GM12878 (cell line): ENCODE data around the gene CCDC170. TPM values are rescaled to one million over a fixed set of nuclear protein-coding genes. Genes with fewer than 3 reads are reported as not detected.

ENCODE experiments used
- ATAC-seq: fragments of 200-7000 bp; cut with Tn5 transposase; 3 replicates; pipeline ENCODE4 v1.9.1; 2020; ENCODE audit warnings: mild to moderate bottlenecking, moderate library complexity
- BruUV-seq: library from RNA; stranded (reverse); fragments of 400-500 nt; replicated peaks from 2 replicates; lab custom pipeline; 2021; lab: Mats Ljungman, UMichigan
- CTCF ChIA-PET: fragments of 300-600 bp; sonication (Branson Sonifier 250); formaldehyde crosslinking; extraction: SDS; loops from one replicate; lab custom pipeline; 2021; ENCODE audit warnings: inconsistent platforms; lab: Yijun Ruan, JAX
- POLR2A ChIA-PET: fragments of 350-600 bp; formaldehyde crosslinking; extraction: SDS; loops from one replicate; lab custom pipeline; 2021; ENCODE audit warnings: inconsistent platforms; lab: Charles Lee
- RAD21 ChIA-PET: fragments of 300-600 bp; sonication (Branson Sonifier 250); formaldehyde crosslinking; loops from one replicate; lab custom pipeline; 2023; ENCODE audit warnings: antibody characterized with exemption; ENCODE audit not compliant: unreplicated experiment; lab: Charles Lee
- SMC1A ChIA-PET: fragments of 300-600 bp; sonication (Branson Sonifier 250); formaldehyde crosslinking; loops from one replicate; lab custom pipeline; 2023; ENCODE audit not compliant: unreplicated experiment, uncharacterized antibody; lab: Charles Lee
- DNase-seq: peaks from one replicate; pipeline ENCODE4 v3.0.0-alpha.2; 2011; ENCODE audit warnings: low read depth, low spot score
- FAIRE-seq: peaks from 3 replicates; lab custom pipeline; 2011; peaks lifted over from hg19 to GRCh38; lab: Jason Lieb, UNC
- H2AFZ ChIP-seq: 2 replicates; pipeline ENCODE4 v1.6.0; 2011; ENCODE audit warnings: low read depth, low read length, control low read depth; ENCODE audit not compliant: control insufficient read depth
- H3K27ac ChIP-seq: 2 replicates; pipeline ENCODE4 v1.5.1; 2011; ENCODE audit warnings: control low read depth; ENCODE audit not compliant: control insufficient read depth, insufficient read depth
- H3K27me3 ChIP-seq, 2 experiments: replicated peaks in 1 of 2; 2 replicates each; pipeline versions ENCODE4 v1.6.0 to v1.6.1; 2011; ENCODE audit warnings: low read length in 1 of 2; ENCODE audit not compliant: control insufficient read depth in 2 of 2, insufficient read depth in 2 of 2
- H3K36me3 ChIP-seq, 2 experiments: 2 replicates each; pipeline ENCODE4 v1.5.1; 2011; ENCODE audit warnings: low read length in 1 of 2; ENCODE audit not compliant: control insufficient read depth in 2 of 2, insufficient read depth in 2 of 2
- H3K4me1 ChIP-seq: 2 replicates; pipeline ENCODE4 v1.6.1; 2011; ENCODE audit warnings: mild to moderate bottlenecking, low read length, moderate library complexity, mixed read lengths; ENCODE audit not compliant: control insufficient read depth, insufficient read depth
- H3K4me2 ChIP-seq: 2 replicates; pipeline ENCODE4 v1.6.0; 2011; ENCODE audit warnings: control low read depth; ENCODE audit not compliant: control insufficient read depth, insufficient read depth
- H3K4me3 ChIP-seq: fragments of 200-600 bp; sonication (generic); 2 replicates; pipeline ENCODE4 v1.5.1; 2016
- H3K79me2 ChIP-seq: 2 replicates; pipeline ENCODE4 v1.6.0; 2011; ENCODE audit warnings: low read length; ENCODE audit not compliant: control insufficient read depth, insufficient read depth
- H3K9ac ChIP-seq: 2 replicates; pipeline ENCODE4 v1.8.0; 2011; ENCODE audit warnings: low read length, control low read depth, mixed read lengths; ENCODE audit not compliant: control insufficient read depth, insufficient read depth
- H3K9me3 ChIP-seq: replicated peaks from 3 replicates; pipeline ENCODE4 v1.5.1; 2011; ENCODE audit warnings: mild to moderate bottlenecking, low read length; ENCODE audit not compliant: control insufficient read depth, insufficient read depth
- H4K20me1 ChIP-seq: 2 replicates; pipeline ENCODE4 v1.6.0; 2011; ENCODE audit not compliant: control insufficient read depth, insufficient read depth
- BACH1 ChIP-seq: fragments of 450-650 bp; IDR thresholded peaks from 2 replicates; pipeline ENCODE4 v1.6.1; 2017; ENCODE audit warnings: mild to moderate bottlenecking, borderline replicate concordance
- BHLHE40 ChIP-seq, 2 experiments: fragments of 450-650 bp in 1 of 2; IDR thresholded peaks; 2 replicates each; pipeline ENCODE4 v1.6.1; 2011 to 2017; ENCODE audit warnings: low read depth in 2 of 2, borderline replicate concordance in 1 of 2, improper control_type of control experiment in 1 of 2, low read length in 1 of 2, mild to moderate bottlenecking in 1 of 2
- CHD2 ChIP-seq: IDR thresholded peaks from 2 replicates; pipeline ENCODE4 v1.6.1; 2011; ENCODE audit warnings: low read depth, low read length, improper control_type of control experiment, borderline replicate concordance
- E2F8 ChIP-seq: fragments of 450-650 bp; IDR thresholded peaks from 2 replicates; pipeline ENCODE4 v1.6.1; 2018; ENCODE audit warnings: mild to moderate bottlenecking, low read depth, moderate library complexity; ENCODE audit not compliant: partially characterized antibody
- HCFC1 ChIP-seq: fragments of 150-350 bp; IDR thresholded peaks from 2 replicates; pipeline ENCODE4 v1.6.1; 2014; ENCODE audit warnings: low read length
- KDM1A ChIP-seq: fragments of 200-600 bp; sonication (generic); IDR thresholded peaks from 2 replicates; pipeline ENCODE4 v1.6.1; 2016; ENCODE audit warnings: borderline replicate concordance
- MYB ChIP-seq: fragments of 150-350 bp; IDR thresholded peaks from 2 replicates; pipeline ENCODE4 v1.6.1; 2014; ENCODE audit warnings: mild to moderate bottlenecking, low read depth, low read length, borderline replicate concordance
- NKRF ChIP-seq: fragments of 450-650 bp; conservative IDR thresholded peaks from 2 replicates; pipeline ENCODE4 v1.6.1; 2017; ENCODE audit warnings: mild to moderate bottlenecking, moderate library complexity
- RBBP5 ChIP-seq: fragments of 200-600 bp; sonication (generic); conservative IDR thresholded peaks from 2 replicates; pipeline ENCODE4 v1.6.1; 2016
- SPI1 ChIP-seq: IDR thresholded peaks from 2 replicates; pipeline ENCODE4 v1.6.1; 2011; ENCODE audit warnings: low read depth, mild to moderate bottlenecking, low read length, moderate library complexity, borderline replicate concordance; ENCODE audit not compliant: insufficient read depth
- SREBF2 ChIP-seq: IDR thresholded peaks from 2 replicates; pipeline ENCODE4 v1.6.1; 2012; ENCODE audit warnings: mild to moderate bottlenecking, low read length
- SUZ12 ChIP-seq: fragments of 200-600 bp; sonication (generic); IDR thresholded peaks from one replicate; pipeline ENCODE4 v1.6.1; 2018; ENCODE audit warnings: antibody characterized with exemption, mild to moderate bottlenecking; ENCODE audit not compliant: unreplicated experiment
- ZBTB4 ChIP-seq: fragments of 450-650 bp; formaldehyde crosslinking; IDR thresholded peaks from 2 replicates; pipeline ENCODE4 v1.4.0; 2022; ENCODE audit warnings: mild to moderate bottlenecking, moderate library complexity
- ZNF207 ChIP-seq: fragments of 450-650 bp; IDR thresholded peaks from 2 replicates; pipeline ENCODE4 v1.6.1; 2014; ENCODE audit warnings: antibody characterized with exemption, mild to moderate bottlenecking, borderline replicate concordance
- ZNF217 ChIP-seq: fragments of 450-650 bp; IDR thresholded peaks from 2 replicates; pipeline ENCODE4 v1.6.1; 2017; ENCODE audit warnings: antibody characterized with exemption, mild to moderate bottlenecking
- ZNF384 ChIP-seq: IDR thresholded peaks from 2 replicates; pipeline ENCODE4 v1.6.1; 2012; ENCODE audit warnings: low read depth, mild to moderate bottlenecking, low read length, improper control_type of control experiment, borderline replicate concordance
- whole genome bisulfite sequencing: methylation state at CpG from one replicate; pipeline ENCODE4 v1.1.6; 2016; ENCODE audit warnings: low lambda C conversion rate; ENCODE audit not compliant: insufficient replicate concordance, insufficient coverage; ENCODE audit errors: missing lambda C conversion rate; 5-methylcytosine and 5-hydroxymethylcytosine counted together
- in situ Hi-C: fragments of 300-500 bp; cut with MboI; formaldehyde crosslinking; loops from 9 replicates; pipeline ENCODE4 v1.14.3; 2018; ENCODE audit warnings: mixed read lengths
- intact Hi-C: fragments of 100-400 bp; cut with micrococcal nuclease; formaldehyde crosslinking; loops from one replicate; pipeline ENCODE4 v1.14.2; 2022; ENCODE audit not compliant: unreplicated experiment
- polyA plus RNA-seq, 11 experiments: library from polyadenylated mRNA; depleted of rRNA in 4 of 11; unstranded in 6 of 11; stranded (reverse) in 5 of 11; fragments of >200 nt; fragmentation: Nextera tagmentation in 4 of 11; fragmentation: Illumina TruSeq in 1 of 11; extraction: Ambion mirVana in 4 of 11; extraction: Trizol in 1 of 11; gene quantifications; 1 replicate in 1 of 11; 2 replicates in 10 of 11; pipeline versions ENCODE4 v1.2.1 to v1.2.3, GENCODE V29; 2011 to 2016; ENCODE audit warnings: inconsistent platforms in 2 of 11, missing spikeins in 2 of 11, low read depth in 1 of 11
- total RNA-seq, 4 experiments: library from RNA; depleted of rRNA in 3 of 4; stranded (reverse); fragments of >200 nt in 3 of 4; fragmentation: Illumina TruSeq in 1 of 4; extraction: Trizol in 1 of 4; gene quantifications; 2 replicates each; pipeline versions ENCODE4 v1.2.1 to v1.2.3, GENCODE V29; 2013 to 2021

The CCDC170 gene
- total and polyA plus RNA-seq, 10 of the 15 experiments (the other 5 are each of a cell fraction or from before 2014, with no cell fraction given), result not detected

GRCh38 chr6:151649835-151650234 is 156.0 kb downstream of the CCDC170 start:
- Histone ChIP-seq H3K27ac (no peak overlapping the region), H3K4me3 (no peak overlapping the region), H3K27me3 (no peaks in the 10 kb centered on the region), H3K36me3 (no peaks in the 10 kb centered on the region), H3K4me2 (no peak overlapping the region), H3K9me3 (no peaks in the 10 kb centered on the region), H3K9ac (no peak overlapping the region), H2AFZ (no peak overlapping the region), H3K4me1 (no peaks in the 10 kb centered on the region), H4K20me1 (no peaks in the 10 kb centered on the region), H3K79me2 (no peaks in the 10 kb centered on the region)
- ATAC-seq (no peak), DNase-seq (no peak), FAIRE-seq (no peak)
- intact Hi-C loops (no loop called here), in situ Hi-C loops (no loop called here)
- ChIA-PET RAD21 (interaction anchor here (1.1 kb wide), 1 partner anchor 10 kb away, joined by 6 read pairs; no protein-coding TSS in a partner anchor), CTCF (no interaction called here), POLR2A (interaction anchor here (0.7 kb wide), 1 partner anchor 354 kb away, joined by 11 read pairs; no protein-coding TSS in a partner anchor), SMC1A (no interaction called here)
- no TSS peak for BruUV-seq
- 41% methylated on average over 4 of the region's 4 CpGs for WGBS
- no peak for TF ChIP-seq ZNF217
- TF ChIP-seq BACH1, result no peak
- TF ChIP-seq BHLHE40 (IDR thresholded peaks at IDR 0.05; ENCODE audit: borderline replicate concordance in 1 of 2, low read depth in 2 of 2, low read length in 1 of 2), result no peak
- no peak for TF ChIP-seq RBBP5
- no peak for TF ChIP-seq SREBF2
- no peak for TF ChIP-seq ZNF384
- no peak for TF ChIP-seq CHD2
- no peak for TF ChIP-seq NKRF
- TF ChIP-seq MYB, result no peak
- no peak for TF ChIP-seq SUZ12
- no peak for TF ChIP-seq SPI1
- TF ChIP-seq HCFC1, result no peak
- TF ChIP-seq ZNF207, result no peak
- TF ChIP-seq KDM1A, result no peak
- no peak for TF ChIP-seq ZBTB4
- TF ChIP-seq E2F8, result no peak
